Transverse colon (tissue), 4 donors: ENCODE measurements around the gene NTN5. TPM values are rescaled to one million over a fixed set of nuclear protein-coding genes. Genes with fewer than 3 reads are reported as not detected.
A peak's percentile ranks its signal among the peaks of the same experiment; 100 is the strongest.

Source experiments
- DNase-seq: peaks from one replicate; pipeline ENCODE4 v3.0.0-alpha.2; 2019
- H3K27ac ChIP-seq, 4 donors: fragments of 200-600 bp; sonication (generic); 2 replicates each; pipeline ENCODE4 v1.5.1; 2016 to 2018; ENCODE audit warnings: inconsistent platforms in 4 of 4
- H3K27me3 ChIP-seq: fragments of 200-600 bp; sonication (generic); 2 replicates; pipeline ENCODE4 v1.5.1; 2017; ENCODE audit warnings: inconsistent platforms
- H3K36me3 ChIP-seq, 4 donors: fragments of 200-600 bp; sonication (generic); 2 replicates each; pipeline ENCODE4 v1.5.1; 2017 to 2019; ENCODE audit warnings: inconsistent platforms in 4 of 4
- H3K4me1 ChIP-seq, 4 donors: fragments of 200-600 bp; sonication (generic); 2 replicates each; pipeline ENCODE4 v1.5.1; 2017 to 2020; ENCODE audit warnings: inconsistent platforms in 4 of 4
- H3K4me3 ChIP-seq, 4 donors: fragments of 200-600 bp; sonication (generic); 1 replicate in 1 of 4; 2 replicates in 3 of 4; pipeline versions ENCODE4 v1.5.1 to v1.6.1; 2017 to 2019; ENCODE audit warnings: inconsistent platforms in 4 of 4
- H3K9me3 ChIP-seq, 2 donors: fragments of 200-600 bp; sonication (generic); 2 replicates each; pipeline ENCODE4 v1.5.1; 2017 to 2019; ENCODE audit warnings: inconsistent platforms in 2 of 2
- CTCF ChIP-seq, 5 experiments: fragments of 200-600 bp in 3 of 5; fragments of 450-650 bp in 2 of 5; sonication (generic) in 3 of 5; IDR thresholded peaks; 1 replicate in 2 of 5; 2 replicates in 3 of 5; pipeline ENCODE4 v1.5.1; 2016 to 2017; ENCODE audit warnings: antibody characterized with exemption in 5 of 5, inconsistent platforms in 3 of 5, mild to moderate bottlenecking in 2 of 5, moderate library complexity in 1 of 5
- EP300 ChIP-seq: sonication (generic); formaldehyde crosslinking; IDR thresholded peaks from one replicate; pipeline ENCODE4 v1.6.1; 2017; ENCODE audit warnings: antibody characterized with exemption, low read depth
- POLR2A ChIP-seq: fragments of 450-650 bp; IDR thresholded peaks from one replicate; pipeline ENCODE4 v1.6.1; 2016; ENCODE audit warnings: antibody characterized with exemption, mild to moderate bottlenecking, moderate library complexity
- POLR2AphosphoS5 ChIP-seq, 3 donors: sonication (generic); formaldehyde crosslinking; IDR thresholded peaks; one replicate each; pipeline ENCODE4 v1.6.1; 2016; ENCODE audit warnings: antibody characterized with exemption in 3 of 3
- WGBS, 2 donors: methylation state at CpG; one replicate each; pipeline ENCODE4 v1.1.5; 2018; ENCODE audit warnings: low coverage in 1 of 2; 5-methylcytosine and 5-hydroxymethylcytosine counted together
- in situ Hi-C, 4 donors: fragments of 200-750 bp; cut with MboI; loops; one replicate each; pipeline versions ENCODE4 v1.15.0 to v1.15.1; 2017; ENCODE audit warnings: low sequenced_read_pairs in 3 of 4, low pct_ligation_motif_present in 1 of 4, low pct_unique_long_range_greater_than_20kb in 1 of 4
- intact Hi-C: fragments of 100-400 bp; cut with DNase I; formaldehyde crosslinking; loops from one replicate; pipeline ENCODE4 v1.15.1; 2023; ENCODE audit warnings: low total_unique reads
- total RNA-seq, 4 donors: library from RNA; depleted of rRNA; stranded (reverse); fragments of >200 nt; gene quantifications; one replicate each; pipeline ENCODE4 v1.1.0, GENCODE V29; 2016

NTN5 gene
- total RNA-seq, 4 donors from 2014 or later: 0.41 to 1.1 TPM; not detected in 2

GRCh38 chr19:48625891-48626327 lies 46.9 kb downstream of the NTN5 start:
- H3K36me3 ChIP-seq: no peaks in the 10 kb centered on the region
- peak overlapping the region in 2 of 4 donors; percentile 45 to 67 for H3K4me3 ChIP-seq
- H3K27ac ChIP-seq: peak overlapping the region; percentile 76 to 94 (median 92)
- TF ChIP-seq CTCF (IDR thresholded peaks at IDR 0.05) (no peak), POLR2A (no peak), EP300 (no peak), POLR2AphosphoS5 (IDR thresholded peaks at IDR 0.05) (no peak)
- H3K4me1 ChIP-seq: peaks cover 24 to 69% (median 57%) of the 10 kb centered on the region in 4 donors
- peak; percentile 36 for DNase-seq
- intact Hi-C loops (no loop called here), in situ Hi-C loops (no loop called here)
- 83% methylated on average over 24 of the region's 30 CpGs; no CpG with 5 or more reads in 1 of the 2 donors for WGBS, 2 donors
- H3K9me3 ChIP-seq: no peaks in the 10 kb centered on the region
- no peaks in the 10 kb centered on the region for H3K27me3 ChIP-seq

GRCh38 chr19:48624791-48625723 lies 47.8 kb downstream of the NTN5 start:
- intact Hi-C loops: no loop called here
- in situ Hi-C loops: no loop called here
- peak overlapping the region; percentile 10 to 67 (median 41) for H3K4me3 ChIP-seq

GRCh38 chr19:48624067-48624594 lies 48.7 kb downstream of the NTN5 start:
- Histone ChIP-seq H3K36me3 (no peaks in the 10 kb centered on the region), H3K27me3 (no peaks in the 10 kb centered on the region), H3K9me3 (no peaks in the 10 kb centered on the region), H3K27ac (peak overlapping the region; percentile 83 to 94 (median 92)), H3K4me1 (peaks cover 12 to 64% (median 52%) of the 10 kb centered on the region in 4 donors), H3K4me3 (peak overlapping the region; percentile 10 to 67 (median 41))
- in situ Hi-C loops (no loop called here), intact Hi-C loops (no loop called here)
- peak; percentile 99 for DNase-seq
- 0 to 3% methylated on average over 9 to 31 of the region's 40 CpGs for WGBS, 2 donors
- TF ChIP-seq EP300 (no peak), CTCF (IDR thresholded peaks at IDR 0.05) (no peak), POLR2A (peak; percentile 7), POLR2AphosphoS5 (IDR thresholded peaks at IDR 0.05) (peak in 2 of 3 donors; percentile 28 to 50)

More at GRCh38 chr19:48624791-48625723, 47.8 kb downstream of the NTN5 start:
- TF ChIP-seq EP300 (no peak), POLR2AphosphoS5 (IDR thresholded peaks at IDR 0.05) (peak; percentile 38 to 77 (median 74)), POLR2A (peak; percentile 79)
- Histone ChIP-seq H3K27me3 (no peaks in the 10 kb centered on the region), H3K9me3 (no peaks in the 10 kb centered on the region), H3K36me3 (no peaks in the 10 kb centered on the region), H3K4me1 (peaks cover 16 to 63% (median 51%) of the 10 kb centered on the region in 4 donors), H3K27ac (peak overlapping the region; percentile 83 to 94 (median 92))
- DNase-seq: peak; percentile 79
- WGBS, 2 donors: 32 to 39% methylated on average over 11 to 23 of the region's 24 CpGs

- in situ Hi-C loops: no loop called here
- Histone ChIP-seq H3K4me1 (peaks cover 12 to 64% (median 52%) of the 10 kb centered on the region in 4 donors), H3K27ac (peak overlapping the region; percentile 83 to 94 (median 92)), H3K27me3 (no peaks in the 10 kb centered on the region), H3K9me3 (no peaks in the 10 kb centered on the region), H3K36me3 (no peaks in the 10 kb centered on the region), H3K4me3 (peak overlapping the region in 2 of 4 donors; percentile 4 to 34)
- DNase-seq: no peak
- 43 to 44% methylated on average over 8 of the region's 8 CpGs for WGBS, 2 donors
- intact Hi-C loops: no loop called here
- TF ChIP-seq EP300 (no peak), CTCF (IDR thresholded peaks at IDR 0.05) (no peak), POLR2A (no peak), POLR2AphosphoS5 (IDR thresholded peaks at IDR 0.05) (no peak)
Measured at GRCh38 chr19:48623556-48624066, 49.2 kb downstream of the NTN5 start.
